GM21529 (cell line): Measurements from ENCODE around the gene CBX8.
"Not testable (repeated sequence)": the region's sequence is repeated elsewhere in the genome, so short reads cannot be mapped to it uniquely, and the experiment has no call there.

Experiments used
- ATAC-seq: cut with Tn5 transposase; IDR thresholded peaks from one replicate; pipeline ENCODE4 v1.9.1; 2021; ENCODE audit not compliant: unreplicated experiment

Gene CBX8

DNA sequence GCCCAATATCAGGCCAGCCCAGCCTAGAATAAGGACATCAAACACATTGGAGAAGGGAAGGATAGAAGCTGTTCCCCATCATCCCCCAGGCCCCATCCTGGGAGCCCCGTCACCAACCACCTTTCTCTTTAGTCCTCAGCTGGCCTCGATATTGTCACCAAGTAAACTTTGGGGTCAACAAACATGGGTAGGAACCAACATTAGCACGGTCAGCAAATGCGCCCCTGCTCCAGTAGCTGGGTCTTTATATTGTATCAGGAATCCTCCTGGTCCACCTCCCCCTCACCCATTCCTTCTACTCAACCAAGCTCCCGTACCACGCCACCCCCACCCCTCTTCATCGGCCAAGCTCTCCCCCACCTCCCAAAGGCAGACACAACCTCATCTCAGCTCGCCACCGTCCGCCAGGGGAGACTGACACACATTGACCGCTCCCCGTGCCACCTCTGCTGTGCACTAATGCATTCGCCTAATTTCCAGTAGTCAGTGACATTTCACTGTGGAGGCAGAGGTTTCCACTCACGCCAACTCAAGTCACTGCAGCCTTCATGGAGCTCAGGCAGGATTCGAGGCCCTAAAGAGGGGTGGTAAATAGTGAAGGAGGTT is 39.6 kb downstream of the CBX8 start:
- no peak for ATAC-seq

DNA sequence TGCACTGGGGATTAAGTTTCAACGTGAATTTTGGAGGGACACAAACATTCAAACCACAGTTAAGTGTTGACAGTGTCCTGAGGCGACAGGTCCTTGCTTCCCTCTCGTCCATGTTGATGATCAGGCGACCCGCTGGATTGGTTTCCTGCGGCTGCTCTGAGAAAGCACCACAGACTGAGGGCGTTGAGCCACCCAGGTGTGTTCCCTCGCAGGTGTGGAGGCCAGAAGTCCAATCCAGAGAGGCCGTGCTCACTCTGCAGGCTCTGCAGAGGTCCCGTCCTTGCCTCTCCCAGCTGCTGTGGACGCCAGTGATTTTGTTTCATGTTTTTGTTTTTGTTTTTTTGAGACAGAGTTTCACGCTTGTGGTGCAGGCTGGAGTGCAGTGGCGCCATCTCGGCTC is 41.3 kb downstream of the CBX8 start:
- ATAC-seq = no peak

DNA sequence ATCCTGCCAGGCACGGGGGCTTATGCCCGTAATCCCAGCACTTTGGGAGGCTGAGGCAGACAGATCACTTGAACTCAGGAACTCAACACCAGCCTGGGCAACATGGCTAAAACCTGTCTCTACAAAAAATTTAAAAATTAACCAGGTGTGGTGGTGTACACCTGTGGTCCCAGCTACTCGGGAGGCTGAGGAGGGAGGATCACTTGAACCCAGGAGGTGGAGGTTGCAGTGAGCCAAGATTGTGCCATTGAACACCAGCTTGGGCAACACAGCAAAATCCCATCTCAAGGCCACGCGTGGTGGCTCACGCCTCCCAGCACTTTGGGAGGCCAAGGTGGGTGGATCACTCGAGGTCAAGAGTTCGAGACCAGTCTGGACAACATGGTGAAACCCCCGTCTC is 42.0 kb downstream of the CBX8 start:
- not testable (repeated sequence) for ATAC-seq

DNA sequence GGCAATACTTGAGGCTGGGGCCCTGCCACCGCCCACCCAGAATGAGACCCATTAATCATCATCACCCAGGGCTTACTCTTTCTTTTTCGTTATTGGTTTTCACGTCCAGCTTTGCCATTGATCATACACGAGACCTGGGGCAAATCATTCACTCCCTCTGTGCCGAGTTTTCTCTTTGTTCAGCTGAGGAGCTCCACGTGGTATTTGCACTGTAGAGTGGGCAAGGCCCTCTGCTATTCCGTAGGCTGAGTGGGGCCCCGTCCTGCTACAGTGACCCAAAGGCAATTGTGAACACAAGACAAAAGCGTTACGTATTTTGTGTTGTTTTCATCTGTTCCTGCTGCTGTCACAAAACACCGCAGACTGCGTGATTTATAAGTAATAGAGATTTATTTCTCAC is 42.5 kb downstream of the CBX8 start:
- no peak for ATAC-seq

DNA sequence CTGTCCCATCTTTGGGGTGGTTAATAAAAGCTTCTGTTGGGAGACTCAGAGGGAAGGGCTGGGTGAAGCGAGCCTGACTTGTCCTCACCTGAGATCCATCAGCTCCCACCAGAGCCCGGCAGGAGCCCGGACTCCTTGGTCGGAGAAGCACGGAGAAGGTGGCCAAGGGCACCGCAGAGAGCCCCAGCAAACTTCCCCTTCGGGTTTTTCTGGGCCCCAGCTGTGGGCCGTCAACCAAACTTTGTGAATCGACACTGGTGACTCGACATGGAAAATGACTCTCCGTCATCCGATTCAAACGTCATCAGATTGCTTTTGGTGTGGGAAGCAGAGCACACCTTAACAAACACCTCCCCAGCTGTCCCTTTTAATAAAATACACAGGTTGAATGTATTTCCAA is 44.7 kb downstream of the CBX8 start:
- ATAC-seq = no peak

DNA sequence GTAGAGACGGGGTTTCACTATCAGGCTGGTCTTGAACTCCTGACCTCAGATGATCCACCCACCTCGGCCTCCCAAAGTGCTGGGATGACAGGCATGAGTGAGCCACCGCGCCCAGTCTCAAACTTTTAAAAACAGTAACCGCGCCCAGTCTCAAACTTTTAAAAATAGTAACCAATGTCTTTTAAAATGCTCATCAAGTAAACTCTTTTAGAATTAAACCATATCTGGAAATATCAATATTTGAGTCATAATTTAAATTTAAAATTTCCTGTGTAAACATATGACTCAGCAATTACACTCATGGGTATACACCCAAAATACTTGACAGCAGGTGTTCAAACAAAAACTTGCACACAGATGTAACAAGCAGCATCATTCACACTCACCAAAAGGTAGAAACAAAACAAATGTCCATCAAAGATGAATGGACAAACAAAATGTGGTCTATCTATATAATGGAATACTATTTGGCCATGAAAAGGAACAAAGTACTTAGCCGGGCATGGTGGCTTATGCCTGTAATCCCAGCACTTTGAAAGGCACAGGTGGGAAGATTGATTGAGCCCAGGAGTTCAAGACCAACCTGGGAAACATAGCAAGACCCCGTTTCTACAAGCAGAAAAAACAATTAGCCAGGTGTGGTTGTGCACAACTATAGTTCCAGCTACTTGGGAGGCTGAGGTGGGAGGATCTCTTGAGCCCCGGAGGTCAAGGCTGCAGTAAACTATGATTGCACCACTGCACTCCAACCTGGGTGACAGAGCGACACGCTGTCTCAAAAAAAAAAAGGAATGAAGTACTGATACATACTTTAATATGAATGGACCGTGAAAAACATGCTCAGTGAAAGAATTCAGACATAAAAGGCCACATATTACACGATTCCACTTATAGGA is 46.0 kb downstream of the CBX8 start:
- ATAC-seq = no peak

DNA sequence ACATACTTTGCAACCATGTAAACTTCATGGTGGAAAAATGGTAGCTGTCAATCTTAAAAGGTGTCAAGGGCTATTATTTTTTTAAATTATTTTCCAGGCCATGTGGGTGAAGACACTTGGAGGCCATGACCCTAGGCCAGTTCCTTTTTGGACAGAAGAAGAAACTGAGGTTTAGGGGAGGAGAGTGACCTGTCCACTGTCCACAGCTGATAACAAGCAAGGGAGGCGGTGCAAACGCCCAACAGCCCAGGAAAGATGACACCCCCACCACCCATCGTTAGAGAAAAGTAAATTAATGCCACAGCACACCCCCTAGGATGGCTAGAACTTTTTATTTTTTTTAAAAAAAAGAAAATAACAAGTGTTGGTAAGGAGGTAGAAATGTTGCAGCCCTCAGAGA is 46.9 kb downstream of the CBX8 start:
- ATAC-seq = no peak

DNA sequence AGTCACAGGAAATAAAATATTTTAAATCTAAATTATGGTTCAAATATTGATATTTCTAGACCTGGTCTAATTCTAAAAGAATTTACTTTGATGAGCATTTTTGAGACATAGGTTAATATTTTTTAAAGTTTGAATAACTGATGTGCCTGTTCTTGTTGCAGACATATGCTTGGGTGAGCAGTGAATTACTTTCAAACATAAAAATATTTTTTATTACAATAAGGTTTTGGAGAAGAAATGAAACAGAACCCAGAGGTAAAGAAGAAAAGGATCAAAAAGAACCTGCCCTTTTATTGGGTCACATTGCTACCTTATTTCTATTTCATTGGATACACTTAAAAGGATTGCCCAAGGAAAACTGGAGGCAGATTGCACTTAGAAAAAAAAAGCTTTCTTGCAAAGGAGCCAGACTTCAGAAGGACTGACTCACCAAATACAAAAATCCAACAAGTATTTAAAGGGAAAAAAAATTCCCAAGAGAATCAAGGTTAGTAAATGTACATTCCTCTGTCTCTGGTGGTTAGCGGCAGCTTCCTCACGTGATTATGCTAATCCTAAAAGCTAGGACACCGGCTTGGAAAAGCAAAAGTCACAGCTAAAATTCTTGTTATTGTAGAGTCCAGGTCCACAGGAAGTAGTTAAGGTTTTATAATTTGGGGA is 47.6 kb downstream of the CBX8 start:
- ATAC-seq = no peak

DNA sequence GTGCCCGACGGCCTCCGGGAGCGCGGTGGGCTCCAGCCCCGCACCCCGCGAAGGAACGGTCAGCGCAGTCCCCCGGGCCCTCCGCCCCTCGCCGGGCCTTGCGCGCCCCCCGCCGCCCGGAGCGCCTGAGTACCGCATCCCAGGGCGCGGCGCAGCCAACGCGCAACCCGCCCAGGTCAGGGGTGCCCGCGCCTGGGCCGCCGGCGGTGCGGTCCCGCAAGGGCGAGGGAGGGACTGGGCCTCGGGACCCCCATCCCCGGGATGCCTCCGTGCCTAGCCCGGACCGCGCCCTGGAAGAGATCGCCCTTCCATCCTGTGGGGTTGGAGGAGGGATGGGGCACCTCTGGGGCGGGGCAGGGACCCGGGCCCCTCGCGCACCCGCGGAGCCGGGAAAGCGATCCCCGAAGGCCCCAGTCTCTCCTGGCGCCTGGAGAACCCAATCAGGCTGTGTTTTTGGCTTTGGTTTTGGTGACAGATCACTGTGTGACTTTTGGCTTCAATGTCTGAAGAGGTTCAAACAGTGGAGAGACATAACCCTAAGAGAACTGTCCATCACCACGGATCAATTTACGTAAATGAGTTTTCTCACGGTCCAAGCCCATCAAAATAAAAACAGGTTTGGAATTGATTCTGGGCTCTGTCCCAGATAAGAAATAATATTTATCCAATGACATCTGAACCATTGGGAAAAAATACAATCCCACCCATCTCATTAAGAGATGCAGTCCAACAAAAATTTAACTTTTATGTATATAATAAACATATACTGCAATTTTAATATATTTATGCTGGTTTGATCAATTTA is 48.4 kb downstream of the CBX8 start:
- ATAC-seq = no peak

DNA sequence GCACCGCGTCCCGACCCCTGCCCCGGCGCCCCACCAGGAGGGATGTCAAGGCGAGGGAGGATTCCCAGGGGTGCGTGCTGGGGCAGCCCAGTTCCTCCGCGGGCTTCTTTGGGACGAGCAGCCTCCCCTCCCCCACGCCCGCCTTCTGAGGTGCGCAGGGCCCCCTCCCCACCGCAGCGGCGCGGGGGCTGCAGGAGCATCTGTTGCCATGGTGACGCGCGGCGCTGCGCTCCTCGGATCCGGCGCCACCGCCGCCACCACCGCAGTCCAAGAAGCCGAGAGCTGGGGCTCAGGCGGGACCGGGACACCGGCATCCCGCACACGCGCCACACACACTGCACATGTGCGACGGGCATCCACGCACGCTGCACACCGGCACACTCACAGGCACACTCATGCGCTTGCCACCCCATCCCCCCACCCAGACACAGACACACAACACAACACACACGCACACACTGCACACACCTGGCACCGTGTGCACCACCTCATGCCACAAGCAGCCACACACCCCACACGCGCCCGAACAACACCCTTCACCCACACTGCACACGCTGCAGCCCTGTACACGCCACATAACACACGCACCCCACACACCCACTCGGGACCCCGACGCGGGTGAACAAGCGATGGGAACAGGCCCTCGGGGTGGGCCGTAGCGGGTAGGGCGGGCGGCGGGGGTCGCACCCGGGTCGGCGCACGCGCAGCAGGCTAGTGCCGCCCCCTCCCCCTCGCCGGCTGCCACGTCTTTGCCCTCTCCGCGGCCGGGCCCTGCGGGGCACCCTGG is 49.2 kb downstream of the CBX8 start:
- ATAC-seq = no peak

DNA sequence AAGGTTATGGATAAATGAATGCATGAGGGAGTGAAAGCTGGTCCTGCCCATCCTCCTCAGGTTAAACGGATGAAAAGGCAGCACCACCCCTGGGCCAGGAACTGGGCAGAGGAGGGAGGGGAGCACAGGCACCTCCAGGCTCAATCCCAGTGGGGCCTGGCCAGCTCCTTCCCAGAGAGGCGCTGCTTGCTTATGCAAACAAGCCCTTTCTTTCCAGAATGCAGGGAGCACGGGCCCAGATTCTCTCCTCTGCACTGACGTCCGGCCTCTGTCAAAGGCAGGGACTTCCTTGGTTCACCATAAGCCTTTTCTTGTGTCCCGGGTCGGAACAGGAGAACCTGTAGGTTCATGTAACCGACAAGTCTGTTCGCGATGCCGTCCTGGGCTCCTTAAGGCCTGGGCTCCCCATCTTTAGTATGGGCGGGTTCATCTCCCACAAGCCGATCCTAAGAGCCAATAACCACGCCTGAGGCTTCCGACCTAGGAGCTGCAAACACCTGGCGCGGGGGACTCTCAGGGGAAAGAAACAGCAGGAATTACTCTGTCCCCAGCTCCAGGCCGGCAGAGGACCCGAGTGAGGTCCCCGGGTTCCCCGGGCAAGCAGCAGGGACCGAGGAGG is 49.9 kb downstream of the CBX8 start:
- no peak for ATAC-seq

DNA sequence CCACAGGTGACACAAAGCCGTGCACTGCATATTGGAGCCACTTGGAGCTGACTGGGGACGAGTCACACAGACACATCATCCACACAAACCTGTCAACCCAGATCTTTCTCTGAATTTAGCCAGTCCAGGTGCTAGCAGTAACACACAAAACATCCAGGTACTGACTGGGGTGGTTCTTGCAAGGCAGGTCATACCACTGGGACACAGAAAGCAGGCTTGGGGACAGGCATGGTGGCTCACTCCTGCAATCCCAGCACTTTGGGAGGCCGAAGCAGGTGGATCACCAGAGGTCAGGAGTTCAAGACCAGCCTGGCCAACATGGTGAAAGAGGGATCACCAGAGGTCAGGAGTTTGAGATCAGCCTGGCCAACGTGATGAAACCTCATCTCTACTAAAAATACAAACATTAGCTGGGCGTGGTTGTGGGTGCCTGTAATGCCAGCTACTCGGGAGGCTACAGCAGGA is 51.2 kb downstream of the CBX8 start:
- no peak for ATAC-seq

DNA sequence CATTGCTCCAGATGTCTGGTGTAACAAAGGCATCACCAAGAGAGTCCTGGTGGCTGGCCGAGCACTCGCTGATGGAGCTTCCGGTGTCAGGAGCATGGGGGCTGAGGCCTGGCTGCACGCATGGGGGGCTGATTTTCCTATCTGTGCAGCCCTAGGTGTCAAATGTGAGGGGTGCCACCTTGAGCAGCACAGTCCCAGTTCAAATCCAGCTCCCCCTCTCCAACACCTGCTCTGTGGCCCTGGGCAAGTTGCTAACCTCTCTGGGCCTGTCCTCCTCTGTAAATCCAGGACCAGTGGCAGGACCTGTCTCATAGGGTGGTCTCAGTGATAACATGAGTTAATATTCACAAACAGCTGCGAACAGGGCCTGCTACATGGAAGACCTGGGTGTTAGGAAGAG is 53.3 kb downstream of the CBX8 start:
- ATAC-seq = no peak

DNA sequence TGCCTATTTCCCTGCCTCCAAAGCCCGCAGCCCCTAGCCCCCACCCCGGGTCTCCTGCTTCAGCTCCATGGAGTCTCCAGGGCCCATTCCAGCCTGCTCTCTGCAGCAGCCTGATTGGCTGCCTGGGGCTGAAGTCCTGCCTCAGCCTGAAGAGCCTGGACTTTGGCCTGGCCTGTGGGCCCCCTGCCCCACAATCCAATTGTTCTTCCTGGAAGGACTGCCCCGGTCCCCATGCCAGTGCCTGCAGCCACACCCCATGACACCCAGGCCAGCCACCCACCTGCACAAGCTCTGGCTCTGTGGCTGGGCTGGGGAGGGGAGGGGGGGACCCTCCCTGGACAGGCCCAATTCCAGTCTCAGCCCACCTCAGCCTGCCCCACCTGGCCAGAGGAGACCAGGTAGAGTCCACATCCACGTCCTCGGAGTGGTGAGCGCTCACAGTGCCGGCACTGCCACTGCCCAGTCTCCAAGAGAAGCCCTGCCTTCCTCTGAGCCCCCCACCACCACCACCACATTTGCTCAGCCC is 53.9 kb downstream of the CBX8 start:
- ATAC-seq = no peak

DNA sequence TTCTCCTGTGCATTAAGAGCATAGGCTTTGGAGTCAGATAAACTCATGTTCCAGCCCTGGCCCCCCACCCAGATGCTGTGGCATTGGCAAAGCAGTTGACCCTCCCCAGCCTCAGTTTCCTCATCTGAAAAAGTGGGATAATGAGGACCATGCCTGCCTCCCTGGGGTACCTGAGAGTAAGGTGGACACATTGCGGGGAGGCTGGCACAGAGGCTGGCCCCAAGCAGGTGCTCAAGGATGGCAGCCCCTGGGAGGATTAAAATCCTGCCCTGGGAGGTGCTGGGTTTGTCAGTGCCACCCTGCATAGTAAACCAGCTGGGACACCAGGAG is 54.3 kb downstream of the CBX8 start:
- no peak for ATAC-seq
